GM21390 (cell line): ENCODE measurements around the gene PRIM2.
"Not testable (repeated sequence)": the region's sequence is repeated elsewhere in the genome, so short reads cannot be mapped to it uniquely, and the experiment has no call there.

Experiments used
- ATAC-seq: cut with Tn5 transposase; IDR thresholded peaks from one replicate; pipeline ENCODE4 v1.9.1; 2021; ENCODE audit not compliant: unreplicated experiment

The PRIM2 gene

DNA sequence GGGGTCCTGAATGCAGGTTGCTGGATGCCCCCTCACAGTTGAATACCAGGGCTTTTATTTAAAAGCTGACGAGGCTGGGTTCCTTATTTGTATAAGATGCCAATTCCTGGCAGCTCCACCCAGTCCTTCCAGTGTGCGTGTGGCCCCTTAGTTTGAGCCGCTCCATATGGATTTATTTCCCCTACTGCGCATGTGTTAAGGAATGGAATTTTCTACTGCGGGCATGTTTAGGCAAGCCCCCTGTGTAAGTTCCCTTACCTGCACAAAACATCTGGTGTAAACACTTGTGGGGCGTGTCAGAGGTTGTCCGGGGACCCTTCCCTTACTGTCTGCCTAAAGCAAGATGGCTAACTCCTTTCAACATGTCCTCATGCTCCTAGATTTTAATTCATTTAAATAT, 174.4 kb downstream of the PRIM2 start:
- ATAC-seq = not testable (repeated sequence)

DNA sequence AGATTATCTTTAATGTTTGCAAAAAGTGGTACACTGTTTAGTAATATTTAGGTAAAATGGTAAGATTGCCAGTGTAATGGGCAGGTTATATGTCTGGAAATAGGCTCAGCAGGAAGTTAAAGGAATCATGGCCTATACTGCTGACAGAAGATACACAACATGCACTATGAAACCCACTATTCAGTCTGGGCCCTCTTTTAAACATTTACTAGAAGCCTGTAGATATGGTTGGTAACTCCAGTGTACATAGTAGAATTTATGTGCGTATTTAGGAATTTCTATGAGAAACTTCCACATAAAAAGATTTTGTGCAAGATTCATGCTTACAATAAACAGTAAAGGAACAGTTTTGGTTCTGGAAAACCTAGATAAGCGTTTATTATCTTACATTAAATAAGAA, 178.8 kb downstream of the PRIM2 start:
- ATAC-seq = not testable (repeated sequence)

- ATAC-seq = not testable (repeated sequence)
Measured at GRCh38 chr6:57500368-57501021, 183.1 kb downstream of the PRIM2 start.

GRCh38 chr6:57502387-57502786, 185.0 kb downstream of the PRIM2 start:
- ATAC-seq = not testable (repeated sequence)

DNA sequence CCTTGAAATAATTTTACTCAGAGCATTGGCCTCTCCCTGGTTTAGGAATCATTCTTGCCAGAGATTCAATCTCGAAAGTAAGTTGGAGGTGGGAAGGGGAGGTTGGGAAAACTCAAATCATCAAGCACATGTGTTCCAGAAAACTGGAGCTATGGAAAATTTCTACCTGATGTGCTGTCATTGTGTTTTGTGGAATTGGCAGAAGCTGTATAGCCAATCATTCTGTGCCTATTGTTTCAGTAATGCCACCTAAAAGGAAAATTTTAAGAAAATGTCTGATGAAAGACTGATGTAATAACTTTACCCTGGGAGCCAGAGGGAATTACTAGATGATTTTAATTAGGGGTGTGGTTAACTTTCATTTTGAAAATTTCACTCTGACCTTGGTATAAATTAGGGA, 187.8 kb downstream of the PRIM2 start:
- ATAC-seq = not testable (repeated sequence)

DNA sequence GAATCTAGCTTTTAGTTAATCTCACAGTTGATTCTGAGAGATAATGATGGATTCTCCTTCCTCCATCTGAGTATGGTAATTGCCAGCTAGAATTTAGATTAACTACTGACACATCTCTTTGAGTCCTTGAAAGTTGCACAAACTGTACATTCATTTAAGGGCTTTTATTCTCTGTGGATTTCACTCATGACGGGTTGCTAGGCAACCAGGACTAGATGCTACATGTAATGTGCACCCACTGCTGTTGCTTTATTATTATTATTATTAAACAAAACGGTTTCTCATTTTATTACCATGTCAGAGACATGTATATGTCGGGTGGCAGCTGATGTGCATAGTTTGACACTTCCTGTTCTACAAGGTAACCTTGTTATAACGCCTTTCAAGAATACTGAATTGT, 193.0 kb downstream of the PRIM2 start:
- not testable (repeated sequence) for ATAC-seq

- not testable (repeated sequence) for ATAC-seq
Measured at GRCh38 chr6:57515171-57515570, 197.7 kb downstream of the PRIM2 start.

DNA sequence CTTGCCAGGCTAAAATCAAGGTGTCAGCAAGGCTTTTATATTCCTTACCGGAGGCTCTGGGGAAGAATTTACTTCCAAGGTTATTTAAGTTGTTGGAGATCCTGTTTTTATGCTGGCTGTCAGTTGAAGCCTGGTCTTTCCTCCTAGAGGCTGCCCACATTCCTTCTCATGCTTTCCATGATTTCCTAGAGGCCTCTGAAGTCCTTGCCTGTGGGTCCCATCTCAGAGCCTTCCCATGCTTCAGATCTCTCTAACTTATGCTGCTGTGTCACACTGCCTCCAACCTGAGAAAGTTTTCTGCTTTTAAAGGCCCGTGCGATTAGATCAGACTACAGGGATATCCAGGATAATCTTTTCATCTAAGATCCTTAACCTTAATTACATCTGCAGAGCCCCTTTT, 198.4 kb downstream of the PRIM2 start:
- ATAC-seq = not testable (repeated sequence)

DNA sequence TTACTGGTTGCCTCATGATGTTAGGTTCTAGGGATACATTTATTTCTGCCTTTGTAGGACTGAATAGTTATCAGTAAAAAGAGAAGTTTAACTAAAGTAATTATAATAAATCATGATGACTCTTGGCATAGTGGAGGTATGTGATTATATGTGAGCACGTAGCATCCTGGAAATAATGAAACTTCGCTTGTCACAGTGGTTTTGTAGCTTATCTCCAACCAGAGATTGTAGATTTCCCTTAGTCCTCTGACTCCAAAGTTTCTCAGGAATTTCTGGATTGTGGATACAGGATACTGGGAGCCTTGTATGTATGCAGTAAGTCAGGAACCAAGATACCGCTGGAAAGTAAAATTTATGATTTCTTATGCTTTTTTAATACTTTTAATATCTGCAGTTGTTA, 199.3 kb downstream of the PRIM2 start:
- ATAC-seq = not testable (repeated sequence)

DNA sequence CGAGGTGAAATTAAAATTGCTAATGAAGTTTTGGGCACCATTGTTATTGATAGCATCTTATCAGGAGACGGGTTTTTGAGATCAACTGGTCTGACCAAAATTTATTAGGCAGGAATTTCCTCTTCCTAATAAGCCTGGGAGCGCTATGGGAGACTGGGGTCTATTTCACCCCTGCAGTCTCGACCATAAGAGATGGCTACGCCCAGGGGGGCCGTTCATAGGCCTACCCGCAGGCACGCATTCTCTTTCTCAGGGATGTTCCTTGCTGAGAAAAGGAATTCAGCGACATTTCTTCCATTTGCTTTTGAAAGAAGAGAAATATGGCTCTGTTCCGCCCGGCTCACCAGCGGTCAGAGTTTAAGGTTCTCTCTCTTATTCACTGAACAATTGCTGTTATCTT, 201.8 kb downstream of the PRIM2 start:
- ATAC-seq = not testable (repeated sequence)

DNA sequence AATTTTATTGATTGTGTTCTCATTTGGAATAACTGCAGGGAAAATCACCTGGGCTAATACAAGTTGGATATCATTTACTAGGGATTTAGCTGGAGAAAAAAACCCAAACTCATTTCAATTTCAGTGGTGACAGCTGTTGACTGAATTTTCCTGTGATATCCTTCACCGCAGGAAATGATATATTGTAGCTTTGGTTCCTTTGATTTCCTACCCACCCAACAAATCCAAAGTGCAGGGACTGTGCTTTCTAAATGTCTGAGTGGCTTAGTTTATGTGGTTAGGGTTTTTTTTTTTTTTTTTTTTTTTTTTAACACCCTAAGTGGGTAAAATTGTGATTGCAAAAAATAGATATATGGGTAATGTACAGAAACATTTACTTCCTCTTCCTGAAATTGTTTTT, 203.7 kb downstream of the PRIM2 start:
- ATAC-seq = not testable (repeated sequence)

GRCh38 chr6:57523221-57523620, 205.8 kb downstream of the PRIM2 start:
- ATAC-seq = not testable (repeated sequence)

- ATAC-seq = not testable (repeated sequence)
Measured at GRCh38 chr6:57529755-57530154, 212.3 kb downstream of the PRIM2 start.

DNA sequence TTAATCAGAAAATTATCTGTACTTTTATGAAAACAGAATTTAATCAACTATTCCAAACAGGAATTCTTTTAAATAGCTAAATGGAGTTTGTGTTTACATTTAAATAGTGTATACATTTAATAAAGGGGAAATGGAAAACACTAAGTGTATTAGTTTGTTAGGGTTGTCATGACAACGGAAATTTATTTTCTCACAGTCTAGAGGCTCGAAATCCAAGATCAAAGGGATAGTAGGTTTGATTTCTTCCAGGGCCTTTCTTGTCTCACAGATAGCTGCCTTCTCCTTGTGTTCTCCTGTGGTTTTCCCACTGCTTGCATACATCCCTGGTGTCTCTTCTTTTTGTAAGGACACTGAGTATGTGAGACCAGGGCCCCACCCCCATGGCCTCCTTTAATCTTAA, 215.2 kb downstream of the PRIM2 start:
- ATAC-seq = not testable (repeated sequence)

- ATAC-seq = not testable (repeated sequence)
Measured at GRCh38 chr6:57535121-57535520, 217.7 kb downstream of the PRIM2 start.

DNA sequence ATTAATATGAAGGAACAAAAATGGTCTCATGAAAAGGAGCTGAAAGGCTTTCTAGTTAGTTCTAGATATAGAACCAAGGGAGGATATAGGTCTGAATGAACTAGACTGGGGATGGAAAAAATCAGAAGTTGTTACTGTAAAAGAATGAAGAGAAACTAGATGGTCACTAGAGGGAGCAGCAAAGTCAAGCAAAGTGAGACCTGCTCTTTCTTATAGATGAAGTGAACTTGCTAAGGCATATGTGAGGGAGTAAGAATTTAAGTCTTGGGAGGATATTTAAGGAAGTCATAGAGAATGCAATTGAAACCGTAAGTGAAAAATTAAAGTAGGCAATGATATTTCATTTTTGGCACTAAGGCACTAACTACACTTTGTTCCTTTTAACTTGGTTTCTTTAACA, 218.6 kb downstream of the PRIM2 start:
- peak; percentile 73 for ATAC-seq

DNA sequence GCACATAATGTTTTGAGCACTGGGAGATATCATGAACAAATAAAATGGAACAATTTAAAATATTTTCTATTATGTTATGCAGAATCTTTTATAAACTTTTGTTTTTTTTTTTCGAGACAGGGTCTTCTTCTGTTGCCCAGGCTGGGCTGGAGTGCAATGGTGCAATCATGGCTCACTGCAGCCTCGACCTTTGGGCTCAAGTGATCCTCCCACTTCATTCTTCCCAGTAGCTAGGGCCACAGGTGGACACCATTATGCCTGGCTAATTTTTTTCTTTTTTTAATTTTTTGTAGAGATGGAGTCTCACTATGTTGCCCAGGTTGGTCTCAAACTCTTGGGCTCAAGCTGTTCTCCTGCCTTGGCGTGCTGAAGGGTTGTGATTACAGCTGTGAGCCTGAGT, 220.5 kb downstream of the PRIM2 start:
- not testable (repeated sequence) for ATAC-seq

GRCh38 chr6:57551961-57552360, 234.5 kb downstream of the PRIM2 start:
- not testable (repeated sequence) for ATAC-seq

DNA sequence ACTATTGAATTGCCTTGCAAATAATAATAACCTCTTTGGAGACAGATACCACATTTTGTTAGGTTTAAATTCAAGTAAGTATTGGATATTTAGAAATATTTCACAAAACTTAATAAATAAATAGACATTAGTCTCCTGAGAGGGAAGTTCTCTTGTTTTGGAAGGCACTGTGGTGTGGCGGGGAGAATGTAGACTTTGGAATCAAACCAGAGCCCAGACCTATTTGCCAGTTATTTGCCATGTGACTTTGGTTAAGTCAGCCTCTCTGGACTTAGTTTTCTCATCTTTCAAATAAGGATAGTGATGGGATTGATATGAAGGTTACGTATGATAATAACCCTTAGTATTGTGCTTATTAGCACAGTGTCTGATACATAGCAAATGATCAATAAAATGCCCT, 240.4 kb downstream of the PRIM2 start:
- ATAC-seq = not testable (repeated sequence)

DNA sequence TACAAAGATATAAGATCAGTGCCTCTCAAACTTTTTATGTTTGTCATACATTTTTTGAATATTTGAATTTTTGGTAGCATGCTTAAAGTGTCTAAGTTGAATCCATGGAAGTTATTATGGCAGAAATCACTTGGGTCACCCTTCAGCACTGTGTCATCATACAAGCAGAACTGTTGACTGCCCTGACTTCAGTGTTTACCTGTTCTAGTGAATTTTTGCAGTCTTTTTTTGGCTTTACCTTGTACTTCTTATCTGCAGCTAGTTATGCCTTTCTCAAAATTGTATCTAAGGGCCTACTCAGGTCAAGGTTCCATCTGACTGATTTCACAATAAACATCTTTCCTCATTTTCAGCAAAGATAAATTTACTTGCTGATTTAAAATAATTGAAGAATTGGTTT, 241.7 kb downstream of the PRIM2 start:
- ATAC-seq = not testable (repeated sequence)

DNA sequence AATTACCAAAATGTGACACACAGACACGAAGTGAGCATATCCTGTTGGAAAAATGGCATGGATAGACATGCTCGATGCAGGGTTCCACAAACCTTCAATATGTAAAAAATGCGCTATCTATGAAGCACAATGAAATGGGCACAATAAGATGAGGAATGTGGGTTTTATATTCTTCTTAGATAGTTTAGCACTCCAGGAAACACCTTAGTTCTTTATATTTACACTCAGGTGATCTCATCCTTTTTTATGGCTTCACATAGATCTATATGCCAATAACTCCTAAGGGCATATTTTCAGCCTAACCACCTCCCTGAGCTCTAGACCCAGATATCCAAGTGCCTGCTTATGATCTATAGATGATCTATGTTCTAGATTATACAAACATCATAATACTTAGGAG, 244.8 kb downstream of the PRIM2 start:
- not testable (repeated sequence) for ATAC-seq

- ATAC-seq = not testable (repeated sequence)
Measured at GRCh38 chr6:57572119-57572518, 254.7 kb downstream of the PRIM2 start.

DNA sequence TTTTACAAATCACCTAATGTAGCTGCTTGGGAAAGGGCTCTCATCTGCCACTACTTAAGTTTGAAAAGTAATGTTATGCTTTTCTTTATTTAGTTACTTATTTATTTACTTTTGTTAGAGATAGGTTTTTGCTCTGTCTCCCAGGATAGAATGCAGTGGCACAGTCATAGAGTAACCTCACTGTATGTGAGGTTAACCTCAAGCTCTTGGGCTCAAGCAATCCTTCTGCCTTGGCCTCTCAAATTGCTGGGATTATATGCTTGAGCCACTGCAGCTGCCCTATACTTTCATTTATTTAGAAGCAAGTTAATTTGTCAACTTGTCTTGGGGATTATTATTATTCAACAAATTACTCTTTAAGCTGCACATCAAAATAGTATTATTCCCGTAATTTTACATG, 255.4 kb downstream of the PRIM2 start:
- ATAC-seq = not testable (repeated sequence)
